ENCODE results near the gene KCNAB1. TPM values are rescaled to one million over a fixed set of nuclear protein-coding genes. Genes with fewer than 3 reads are reported as not detected.

KCNAB1 gene
- total and polyA plus RNA-seq, 2 of the 8 experiments (the other 6 are each of a cell fraction or from before 2014, with no cell fraction given): 0.51 to 2.3 TPM

- TF ChIP-seq TAF7 (optimal IDR thresholded peaks at IDR 0.05; ENCODE audit: borderline replicate concordance, low read depth, low read length): no peak
These were observed 369.1 kb downstream of the KCNAB1 start (continued) for GRCh38 chr3:156489462-156489911.

Data from H1 (cell line).